Neural progenitor cell (in vitro differentiated cells): ENCODE results near the gene IGFN1. TPM values are rescaled to one million over a fixed set of nuclear protein-coding genes. Genes with fewer than 3 reads are reported as not detected.

Experiments
- DNase-seq: peaks from one replicate; pipeline ENCODE4 v3.0.0-alpha.2; 2016; ENCODE audit warnings: low spot score
- H2AFZ ChIP-seq: fragments of 200-600 bp; sonication (generic); replicated peaks from 2 replicates; pipeline ENCODE4 v1.6.1; 2016; ENCODE audit warnings: antibody characterized with exemption
- H3F3A ChIP-seq: fragments of 200-600 bp; sonication (generic); 2 replicates; pipeline ENCODE4 v1.6.1; 2016; ENCODE audit warnings: antibody characterized with exemption, low read depth
- H3K27ac ChIP-seq: fragments of 200-600 bp; sonication (generic); 2 replicates; pipeline ENCODE4 v1.5.1; 2016; ENCODE audit warnings: mild to moderate bottlenecking
- H3K27me3 ChIP-seq: fragments of 200-600 bp; sonication (generic); 2 replicates; pipeline ENCODE4 v1.6.1; 2016; ENCODE audit warnings: mild to moderate bottlenecking, moderate library complexity
- H3K36me3 ChIP-seq: fragments of 200-600 bp; sonication (generic); 2 replicates; pipeline ENCODE4 v1.5.1; 2016
- H3K4me1 ChIP-seq: fragments of 200-600 bp; sonication (generic); 2 replicates; pipeline ENCODE4 v1.6.1; 2016; ENCODE audit warnings: mixed run types
- H3K4me2 ChIP-seq: fragments of 200-600 bp; sonication (generic); 2 replicates; pipeline ENCODE4 v1.6.1; 2016
- H3K4me3 ChIP-seq: fragments of 200-600 bp; sonication (generic); 2 replicates; pipeline ENCODE4 v1.5.1; 2016
- H3K79me2 ChIP-seq: fragments of 200-600 bp; sonication (generic); 2 replicates; pipeline ENCODE4 v1.6.1; 2016; ENCODE audit warnings: low read depth
- H3K9ac ChIP-seq: fragments of 200-600 bp; sonication (generic); 2 replicates; pipeline ENCODE4 v1.6.1; 2016
- H3K9me3 ChIP-seq: fragments of 200-600 bp; sonication (generic); 2 replicates; pipeline ENCODE4 v1.5.1; 2016; ENCODE audit warnings: low read depth
- H4K20me1 ChIP-seq: fragments of 200-600 bp; sonication (generic); 2 replicates; pipeline ENCODE4 v1.6.1; 2016; ENCODE audit warnings: low read depth
- H3K27ac Mint-ChIP-seq: 3 replicates; pipeline ENCODE4 v1.8.0; 2021; ENCODE audit warnings: mixed read lengths
- H3K27me3 Mint-ChIP-seq: 2 replicates; pipeline ENCODE4 v1.8.0; 2022; ENCODE audit warnings: low read depth, mild to moderate bottlenecking, inconsistent platforms, moderate library complexity, mixed read lengths; ENCODE audit not compliant: insufficient read depth
- H3K36me3 Mint-ChIP-seq: 3 replicates; pipeline ENCODE4 v1.8.0; 2021; ENCODE audit warnings: mixed read lengths
- H3K4me1 Mint-ChIP-seq: 3 replicates; pipeline ENCODE4 v1.8.0; 2021; ENCODE audit warnings: mixed read lengths
- H3K4me3 Mint-ChIP-seq: 3 replicates; pipeline ENCODE4 v1.8.0; 2021; ENCODE audit warnings: mild to moderate bottlenecking, moderate library complexity, mixed read lengths
- H3K9me3 Mint-ChIP-seq: 3 replicates; pipeline ENCODE4 v1.8.0; 2020; ENCODE audit warnings: mixed read lengths
- EZH2 ChIP-seq: fragments of 200-600 bp; sonication (generic); IDR thresholded peaks from 2 replicates; pipeline ENCODE4 v1.6.1; 2017; ENCODE audit warnings: antibody characterized with exemption, mild to moderate bottlenecking, moderate library complexity
- EZH2phosphoT487 ChIP-seq: fragments of 200-600 bp; sonication (generic); IDR thresholded peaks from 2 replicates; pipeline ENCODE4 v1.6.1; 2017; ENCODE audit warnings: antibody characterized with exemption
- total RNA-seq: library from RNA; depleted of rRNA; stranded (reverse); fragments of >200 nt; gene quantifications from 2 replicates; pipeline ENCODE4 v1.2.3, GENCODE V29; 2015; ENCODE audit warnings: low replicate concordance
- TF ChIP-seq, protein P1 (sequence below): fragments of 200-600 bp; sonication (generic); IDR thresholded peaks from 2 replicates; pipeline ENCODE4 v1.5.1; 2017; ENCODE audit warnings: antibody characterized with exemption, mild to moderate bottlenecking

Gene IGFN1
- total RNA-seq, 1 donor from 2014 or later: not detected

DNA sequence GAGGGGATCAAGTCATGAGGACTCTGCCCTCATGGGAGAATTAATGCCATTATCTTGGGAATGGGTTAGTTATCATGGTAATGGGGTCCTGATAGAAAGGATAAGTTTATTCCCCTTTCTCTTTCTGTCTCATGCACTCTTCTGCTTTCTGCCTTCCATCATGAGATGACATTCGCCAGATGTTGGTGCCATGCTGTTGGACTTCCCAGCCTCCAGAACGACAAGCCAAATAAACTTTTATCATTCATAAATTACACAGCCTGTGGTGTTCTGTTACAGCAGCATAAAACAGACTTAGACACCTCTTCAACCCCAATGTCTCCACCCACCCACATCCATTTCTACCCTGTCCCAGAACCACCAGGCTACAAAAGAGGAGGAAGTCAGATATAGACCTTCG, 11.9 kb upstream of the IGFN1 start:
- no peak overlapping the region for H3K4me2 ChIP-seq
- no peak overlapping the region for H3K9ac ChIP-seq
- H3K36me3 ChIP-seq: no peaks in the 10 kb centered on the region
- peaks cover 3% of the 10 kb centered on the region for H3K4me1 Mint-ChIP-seq
- no peaks in the 10 kb centered on the region for H3K9me3 ChIP-seq
- peaks cover 23% of the 10 kb centered on the region for H3K27me3 Mint-ChIP-seq
- H3K4me3 Mint-ChIP-seq: no peak overlapping the region
- no peaks in the 10 kb centered on the region for H3K36me3 Mint-ChIP-seq
- no peak overlapping the region for H3K4me3 ChIP-seq
- no peaks in the 10 kb centered on the region for H4K20me1 ChIP-seq
- H3K79me2 ChIP-seq: no peaks in the 10 kb centered on the region
- H3K4me1 ChIP-seq: no peaks in the 10 kb centered on the region
- H3K9me3 Mint-ChIP-seq: peaks cover 8% of the 10 kb centered on the region
- no peaks in the 10 kb centered on the region for H3F3A ChIP-seq
- TF ChIP-seq EZH2 (no peak), EZH2phosphoT487 (no peak)
- TF ChIP-seq, protein P1, sequence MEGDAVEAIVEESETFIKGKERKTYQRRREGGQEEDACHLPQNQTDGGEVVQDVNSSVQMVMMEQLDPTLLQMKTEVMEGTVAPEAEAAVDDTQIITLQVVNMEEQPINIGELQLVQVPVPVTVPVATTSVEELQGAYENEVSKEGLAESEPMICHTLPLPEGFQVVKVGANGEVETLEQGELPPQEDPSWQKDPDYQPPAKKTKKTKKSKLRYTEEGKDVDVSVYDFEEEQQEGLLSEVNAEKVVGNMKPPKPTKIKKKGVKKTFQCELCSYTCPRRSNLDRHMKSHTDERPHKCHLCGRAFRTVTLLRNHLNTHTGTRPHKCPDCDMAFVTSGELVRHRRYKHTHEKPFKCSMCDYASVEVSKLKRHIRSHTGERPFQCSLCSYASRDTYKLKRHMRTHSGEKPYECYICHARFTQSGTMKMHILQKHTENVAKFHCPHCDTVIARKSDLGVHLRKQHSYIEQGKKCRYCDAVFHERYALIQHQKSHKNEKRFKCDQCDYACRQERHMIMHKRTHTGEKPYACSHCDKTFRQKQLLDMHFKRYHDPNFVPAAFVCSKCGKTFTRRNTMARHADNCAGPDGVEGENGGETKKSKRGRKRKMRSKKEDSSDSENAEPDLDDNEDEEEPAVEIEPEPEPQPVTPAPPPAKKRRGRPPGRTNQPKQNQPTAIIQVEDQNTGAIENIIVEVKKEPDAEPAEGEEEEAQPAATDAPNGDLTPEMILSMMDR: no peak
- H2AFZ ChIP-seq: no peak overlapping the region
- H3K27ac ChIP-seq: no peak overlapping the region
- DNase-seq: no peak
- no peak overlapping the region for H3K27ac Mint-ChIP-seq
- H3K27me3 ChIP-seq: no peaks in the 10 kb centered on the region

DNA sequence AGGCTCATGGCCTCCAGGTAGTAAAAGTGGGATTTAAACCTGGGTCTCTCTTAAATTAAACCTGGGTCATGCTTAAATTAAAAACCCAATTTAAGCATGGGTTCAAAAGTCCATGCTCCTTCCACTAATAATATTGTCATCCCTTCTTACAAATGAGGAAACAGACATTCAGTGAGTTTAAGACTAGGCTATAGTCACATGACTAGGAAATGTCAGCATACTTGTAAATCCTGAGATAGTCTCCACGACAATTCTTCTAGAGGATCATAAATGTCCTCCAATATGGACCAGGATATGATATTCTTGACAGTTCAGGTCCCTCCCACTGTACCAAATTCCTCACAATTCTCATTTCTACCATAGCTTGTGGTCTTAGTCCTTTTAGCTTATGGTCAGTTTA, 10.5 kb upstream of the IGFN1 start:
- H3K27ac ChIP-seq: no peak overlapping the region
- H2AFZ ChIP-seq: no peak overlapping the region
- no peak overlapping the region for H3K9ac ChIP-seq
- H3K4me1 Mint-ChIP-seq: peaks cover 12% of the 10 kb centered on the region
- H3K4me3 ChIP-seq: no peak overlapping the region
- no peak overlapping the region for H3K4me2 ChIP-seq
- no peaks in the 10 kb centered on the region for H3K36me3 Mint-ChIP-seq
- H3K79me2 ChIP-seq: no peaks in the 10 kb centered on the region
- H4K20me1 ChIP-seq: no peaks in the 10 kb centered on the region
- no peak for TF ChIP-seq EZH2phosphoT487
- TF ChIP-seq, protein P1: no peak
- TF ChIP-seq EZH2: no peak
- peaks cover 23% of the 10 kb centered on the region for H3K27me3 Mint-ChIP-seq
- H3K9me3 Mint-ChIP-seq: peaks cover 8% of the 10 kb centered on the region
- no peaks in the 10 kb centered on the region for H3F3A ChIP-seq
- H3K9me3 ChIP-seq: no peaks in the 10 kb centered on the region
- H3K36me3 ChIP-seq: no peaks in the 10 kb centered on the region
- no peak overlapping the region for H3K4me3 Mint-ChIP-seq
- no peak overlapping the region for H3K27ac Mint-ChIP-seq
- no peak for DNase-seq
- no peaks in the 10 kb centered on the region for H3K4me1 ChIP-seq
- H3K27me3 ChIP-seq: no peaks in the 10 kb centered on the region

DNA sequence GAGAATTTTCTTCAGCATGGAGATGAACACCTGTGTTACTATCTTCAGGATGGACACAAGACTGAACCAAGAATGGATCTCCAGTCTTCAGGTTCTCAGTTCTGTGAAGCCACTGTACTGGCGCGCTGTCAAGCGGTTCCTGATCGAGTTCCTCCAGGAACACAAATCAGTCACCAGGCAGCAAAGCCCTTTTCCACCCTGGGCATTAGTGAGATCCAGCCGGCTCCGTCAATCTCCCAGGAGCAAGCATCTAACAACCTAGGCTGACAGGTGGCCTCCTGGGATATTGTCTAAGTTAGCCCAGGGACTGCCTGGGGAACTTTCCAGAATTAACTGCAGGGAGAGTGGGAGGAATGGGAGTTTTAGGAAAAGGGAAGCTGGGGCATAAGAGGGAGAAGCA, 9.7 kb upstream of the IGFN1 start:
- peaks cover 8% of the 10 kb centered on the region for H3K9me3 Mint-ChIP-seq
- H3K27me3 ChIP-seq: no peaks in the 10 kb centered on the region
- H3K4me3 Mint-ChIP-seq: no peak overlapping the region
- no peaks in the 10 kb centered on the region for H3F3A ChIP-seq
- no peak overlapping the region for H2AFZ ChIP-seq
- peaks cover 21% of the 10 kb centered on the region for H3K27me3 Mint-ChIP-seq
- no peaks in the 10 kb centered on the region for H3K36me3 ChIP-seq
- no peak for DNase-seq
- TF ChIP-seq, protein P1: no peak
- TF ChIP-seq EZH2phosphoT487: no peak
- TF ChIP-seq EZH2: no peak
- peaks cover 12% of the 10 kb centered on the region for H3K4me1 Mint-ChIP-seq
- no peaks in the 10 kb centered on the region for H3K79me2 ChIP-seq
- no peak overlapping the region for H3K4me3 ChIP-seq
- H4K20me1 ChIP-seq: no peaks in the 10 kb centered on the region
- H3K27ac ChIP-seq: no peak overlapping the region
- H3K9ac ChIP-seq: no peak overlapping the region
- H3K4me2 ChIP-seq: no peak overlapping the region
- H3K4me1 ChIP-seq: no peaks in the 10 kb centered on the region
- H3K36me3 Mint-ChIP-seq: no peaks in the 10 kb centered on the region
- no peaks in the 10 kb centered on the region for H3K9me3 ChIP-seq
- H3K27ac Mint-ChIP-seq: no peak overlapping the region

DNA sequence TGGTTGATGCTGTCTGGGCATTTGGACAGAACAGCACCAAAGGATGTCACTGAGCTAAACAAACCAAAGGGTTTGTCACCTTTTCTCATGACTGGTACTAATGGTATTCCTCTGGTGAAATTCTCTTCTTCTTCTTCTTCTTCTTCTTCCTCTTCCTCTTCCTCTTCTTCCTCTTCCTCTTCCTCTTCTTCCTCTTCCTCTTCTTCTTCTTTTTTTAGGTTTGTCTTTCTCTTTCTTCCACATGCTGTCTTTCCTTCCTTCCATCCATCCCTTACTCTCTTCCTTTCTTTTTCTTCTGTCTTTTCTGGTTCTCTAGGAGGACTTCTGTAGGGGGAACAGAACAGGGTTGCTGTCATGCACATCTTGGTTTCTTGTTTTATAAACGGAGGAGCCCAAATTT, 9.3 kb upstream of the IGFN1 start:
- TF ChIP-seq EZH2 (no peak), EZH2phosphoT487 (no peak)
- TF ChIP-seq, protein P1: no peak

More for the DNA sequence above, 9.3 kb upstream of the IGFN1 start:
- H3K79me2 ChIP-seq: no peaks in the 10 kb centered on the region
- no peak overlapping the region for H3K9ac ChIP-seq
- H3K36me3 ChIP-seq: no peaks in the 10 kb centered on the region
- H3F3A ChIP-seq: no peaks in the 10 kb centered on the region
- H3K9me3 Mint-ChIP-seq: peaks cover 8% of the 10 kb centered on the region
- no peaks in the 10 kb centered on the region for H3K4me1 ChIP-seq
- no peak overlapping the region for H3K4me3 Mint-ChIP-seq
- peaks cover 21% of the 10 kb centered on the region for H3K27me3 Mint-ChIP-seq
- peaks cover 12% of the 10 kb centered on the region for H3K4me1 Mint-ChIP-seq
- H3K27me3 ChIP-seq: no peaks in the 10 kb centered on the region
- no peaks in the 10 kb centered on the region for H3K36me3 Mint-ChIP-seq
- no peak for DNase-seq
- no peak overlapping the region for H3K27ac Mint-ChIP-seq
- H4K20me1 ChIP-seq: no peaks in the 10 kb centered on the region
- no peak overlapping the region for H3K4me3 ChIP-seq
- H2AFZ ChIP-seq: no peak overlapping the region
- no peak overlapping the region for H3K4me2 ChIP-seq
- H3K27ac ChIP-seq: no peak overlapping the region
- no peaks in the 10 kb centered on the region for H3K9me3 ChIP-seq
